AG20443 (cell line): ENCODE results near the gene CD28.

Experiments used
- DNase-seq: peaks from one replicate; pipeline ENCODE4 v3.0.0; 2012; ENCODE audit warnings: low spot score, mixed read lengths

Gene CD28

GRCh38 chr2:203706403-203706802 lies at the start of gene CD28:
TSS of gene CD28 (plus strand) at chr2:203706639. CDS start at chr2:203706697, 58 bp downstream.
- no peak for DNase-seq

GRCh38 chr2:203659331-203660049 lies 46.9 kb upstream of the CD28 start:
- no peak for DNase-seq

- DNase-seq = no peak
Measured at GRCh38 chr2:203660465-203660864, 46.0 kb upstream of the CD28 start.

GRCh38 chr2:203661279-203661908 lies 45.0 kb upstream of the CD28 start:
- no peak for DNase-seq

GRCh38 chr2:203662487-203662886 lies 44.0 kb upstream of the CD28 start:
- DNase-seq = no peak

- no peak for DNase-seq
Measured at GRCh38 chr2:203662951-203663350, 43.5 kb upstream of the CD28 start.

- DNase-seq = no peak
Measured at GRCh38 chr2:203664029-203664755, 42.2 kb upstream of the CD28 start.

- no peak for DNase-seq
Measured at GRCh38 chr2:203667838-203668237, 38.6 kb upstream of the CD28 start.

- DNase-seq = no peak
Measured at GRCh38 chr2:203669820-203670219, 36.6 kb upstream of the CD28 start.

- DNase-seq = peak; percentile 22
Measured at GRCh38 chr2:203670939-203671338, 35.5 kb upstream of the CD28 start.

GRCh38 chr2:203671876-203672275 lies 34.6 kb upstream of the CD28 start:
- no peak for DNase-seq

- DNase-seq = no peak
Measured at GRCh38 chr2:203672856-203673255, 33.6 kb upstream of the CD28 start.

- DNase-seq = peak; percentile 72
Measured at GRCh38 chr2:203673933-203674332, 32.5 kb upstream of the CD28 start.

- peak; percentile 20 for DNase-seq
Measured at GRCh38 chr2:203675086-203675485, 31.4 kb upstream of the CD28 start.

- DNase-seq = no peak
Measured at GRCh38 chr2:203678971-203679370, 27.5 kb upstream of the CD28 start.

GRCh38 chr2:203679401-203679800 lies 27.0 kb upstream of the CD28 start:
- no peak for DNase-seq

- DNase-seq = peak; percentile 48
Measured at GRCh38 chr2:203681978-203682377, 24.5 kb upstream of the CD28 start.

- peak; percentile 57 for DNase-seq
Measured at GRCh38 chr2:203682688-203683130, 23.7 kb upstream of the CD28 start.

GRCh38 chr2:203683421-203683820 lies 23.0 kb upstream of the CD28 start:
- DNase-seq = no peak

- peak; percentile 71 for DNase-seq
Measured at GRCh38 chr2:203683932-203684556, 22.4 kb upstream of the CD28 start.

GRCh38 chr2:203685081-203685621 lies 21.3 kb upstream of the CD28 start:
- DNase-seq = peak; percentile 77

GRCh38 chr2:203685789-203686420 lies 20.5 kb upstream of the CD28 start:
- DNase-seq = no peak
